ENCODE measurements around the gene IL4R. TPM values are rescaled to one million over a fixed set of nuclear protein-coding genes. Genes with fewer than 3 reads are reported as not detected.
A peak's percentile ranks its signal among the peaks of the same experiment; 100 is the strongest.
"Not testable (repeated sequence)": the region's sequence is repeated elsewhere in the genome, so short reads cannot be mapped to it uniquely, and the experiment has no call there.

Gene IL4R
- total and polyA plus RNA-seq, 12 donors = 5.0 to 28.9 (median 9.9) TPM

GRCh38 chr16:27273330-27273669 is 40.5 kb upstream of the IL4R start:
- no peaks in the 10 kb centered on the region for H3K27me3 ChIP-seq
- no peak overlapping the region for H3K4me3 ChIP-seq
- no peaks in the 10 kb centered on the region for H3K36me3 ChIP-seq
- WGBS, 2 donors = 96% methylated on average over 4 of the region's 4 CpGs
- DNase-seq (no peak), ATAC-seq (no peak)
- no peak overlapping the region for H3K27ac ChIP-seq
- H3K9me3 ChIP-seq = no peaks in the 10 kb centered on the region
- intact Hi-C loops (cut with DNase I) = no loop called here
- H3K4me1 ChIP-seq = peaks cover 0 to 29% (median 5%) of the 10 kb centered on the region in 9 donors
- no peak for TF ChIP-seq CTCF (IDR thresholded peaks at IDR 0.05)

DNA sequence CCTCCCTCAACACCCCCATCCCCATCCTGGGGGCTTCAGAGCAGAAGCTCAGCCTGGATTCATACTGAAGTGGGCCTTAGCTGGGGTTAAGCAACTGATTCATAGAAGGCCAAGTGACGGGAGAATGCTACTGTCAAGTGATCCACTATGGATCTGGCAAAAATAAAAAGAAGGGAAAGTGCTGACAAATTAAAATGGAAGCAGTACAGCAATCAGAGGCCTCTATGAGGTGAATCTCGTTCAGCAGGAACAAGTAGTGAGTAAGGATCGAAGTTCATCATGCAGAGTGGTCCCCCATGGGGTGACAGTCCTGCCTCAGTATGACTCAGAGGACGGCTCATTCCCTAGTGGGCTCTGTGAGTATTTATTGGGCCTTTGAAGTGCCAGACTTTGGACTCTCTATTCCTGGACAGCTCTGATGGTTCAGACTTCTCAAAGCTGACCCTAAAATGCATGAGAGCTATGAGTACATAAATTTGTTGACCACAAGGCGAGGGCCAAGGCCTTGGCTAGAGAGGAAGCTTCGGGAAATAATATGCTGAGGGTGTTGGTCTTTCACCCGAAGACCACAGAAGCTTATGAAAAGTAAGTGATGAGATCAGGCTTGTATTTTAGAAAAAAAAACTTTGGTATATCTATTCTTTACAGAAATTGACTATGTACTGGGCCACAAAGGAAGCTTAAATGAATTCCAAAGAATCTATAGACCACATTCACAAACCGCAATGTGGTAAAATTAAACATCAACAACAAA is 39.9 kb upstream of the IL4R start:
- H3K27me3 ChIP-seq = no peaks in the 10 kb centered on the region
- WGBS, 2 donors = 79 to 82% methylated on average over 8 of the region's 8 CpGs
- DNase-seq (no peak), ATAC-seq (peak in 1 of 8 donors; percentile 44)
- TF ChIP-seq CTCF (IDR thresholded peaks at IDR 0.05) = no peak
- intact Hi-C loops (cut with DNase I) = no loop called here
- no peaks in the 10 kb centered on the region for H3K9me3 ChIP-seq
- H3K27ac ChIP-seq = peak overlapping the region in 1 of 10 donors; percentile 7
- no peak overlapping the region for H3K4me3 ChIP-seq
- peaks cover 0 to 28% (median 5%) of the 10 kb centered on the region in 9 donors for H3K4me1 ChIP-seq
- no peaks in the 10 kb centered on the region for H3K36me3 ChIP-seq

DNA sequence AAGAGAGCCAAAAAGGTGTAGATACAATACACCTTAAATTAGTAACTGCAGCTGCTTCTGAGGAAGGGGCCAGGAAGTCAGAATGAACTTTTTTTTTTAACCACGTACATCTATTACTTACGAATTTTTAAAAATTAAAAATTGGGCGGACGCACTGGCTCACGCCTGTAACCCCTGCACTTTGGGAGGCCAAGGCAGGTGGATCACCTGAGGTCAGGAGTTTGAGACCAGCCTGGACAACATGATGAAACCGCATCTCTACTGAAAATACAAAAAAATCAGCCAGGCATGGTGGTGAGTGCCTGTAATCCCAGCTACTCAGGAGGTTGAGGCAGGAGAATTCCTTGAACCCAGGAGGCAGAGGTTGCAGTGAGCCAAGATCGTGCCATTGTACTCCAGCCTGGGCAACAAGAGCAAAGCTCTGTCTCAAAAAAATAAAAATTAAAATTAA is 39.3 kb upstream of the IL4R start:
- H3K4me3 ChIP-seq; H3K36me3 ChIP-seq; intact Hi-C loops (cut with DNase I); H3K9me3 ChIP-seq; H3K27me3 ChIP-seq; ATAC-seq; DNase-seq: not testable (repeated sequence)
- Histone ChIP-seq H3K27ac (peak overlapping the region in 1 of 10 donors; percentile 7), H3K4me1 (peaks cover 0 to 22% (median 0%) of the 10 kb centered on the region in 9 donors)
- WGBS, 2 donors = 85 to 90% methylated on average over 7 of the region's 7 CpGs

GRCh38 chr16:27275394-27275793 is 38.4 kb upstream of the IL4R start:
- DNase-seq (no peak), ATAC-seq (no peak)
- no peaks in the 10 kb centered on the region for H3K36me3 ChIP-seq
- intact Hi-C loops (cut with DNase I) = no loop called here
- peaks cover 0 to 21% (median 0%) of the 10 kb centered on the region in 9 donors for H3K4me1 ChIP-seq
- H3K9me3 ChIP-seq = no peaks in the 10 kb centered on the region
- WGBS, 2 donors = 88 to 98% methylated on average over 1 of the region's 1 CpG
- no peak overlapping the region for H3K4me3 ChIP-seq
- no peaks in the 10 kb centered on the region for H3K27me3 ChIP-seq
- no peak for TF ChIP-seq CTCF (IDR thresholded peaks at IDR 0.05)
- peak overlapping the region in 1 of 10 donors; percentile 5 for H3K27ac ChIP-seq

- no peaks in the 10 kb centered on the region for H3K36me3 ChIP-seq
- H3K4me1 ChIP-seq = peaks cover 0 to 11% (median 5%) of the 10 kb centered on the region in 9 donors
- no peak for DNase-seq
- intact Hi-C loops (cut with DNase I) = loop anchor here in 1 of 10 donors (10.0 kb wide), 1 partner anchor 46 kb away; no protein-coding TSS in a partner anchor
- no peak for TF ChIP-seq CTCF (IDR thresholded peaks at IDR 0.05)
- 61 to 69% methylated on average over 7 of the region's 7 CpGs for WGBS, 2 donors
- H3K27ac ChIP-seq = no peak overlapping the region
- H3K9me3 ChIP-seq = no peaks in the 10 kb centered on the region
- H3K27me3 ChIP-seq = no peaks in the 10 kb centered on the region
- ATAC-seq = no peak
- H3K4me3 ChIP-seq = no peak overlapping the region
Observed at GRCh38 chr16:27281243-27281642, 32.5 kb upstream of the IL4R start.
